22Rv1 (cell line): ENCODE measurements around the gene LRRC39.

Experiments used
- CTCF ChIP-seq: fragments of 450-650 bp; IDR thresholded peaks from 2 replicates; pipeline ENCODE4 v1.5.1; 2017; ENCODE audit warnings: mild to moderate bottlenecking
- ZFX ChIP-seq: fragments of 450-650 bp; IDR thresholded peaks from 2 replicates; pipeline ENCODE4 v1.6.1; 2017; ENCODE audit warnings: antibody characterized with exemption, borderline replicate concordance

GRCh38 chr1:100130552-100131077 lies 47.4 kb downstream of the LRRC39 start:
- TF ChIP-seq CTCF (no peak), ZFX (no peak)
